Astrocyte (in vitro differentiated cells and primary cell): ENCODE results near the gene MAPK9.

Experiments
- EZH2 ChIP-seq: IDR thresholded peaks from 2 replicates; pipeline ENCODE4 v1.6.1; 2012; ENCODE audit warnings: mild to moderate bottlenecking, low read length, inconsistent platforms; ENCODE audit not compliant: insufficient read depth
- TF ChIP-seq, protein P1 (sequence below): IDR thresholded peaks from 2 replicates; pipeline ENCODE4 v1.5.1; 2011; ENCODE audit warnings: low read depth, mild to moderate bottlenecking, inconsistent platforms, low read length, moderate library complexity; ENCODE audit not compliant: insufficient read depth

DNA sequence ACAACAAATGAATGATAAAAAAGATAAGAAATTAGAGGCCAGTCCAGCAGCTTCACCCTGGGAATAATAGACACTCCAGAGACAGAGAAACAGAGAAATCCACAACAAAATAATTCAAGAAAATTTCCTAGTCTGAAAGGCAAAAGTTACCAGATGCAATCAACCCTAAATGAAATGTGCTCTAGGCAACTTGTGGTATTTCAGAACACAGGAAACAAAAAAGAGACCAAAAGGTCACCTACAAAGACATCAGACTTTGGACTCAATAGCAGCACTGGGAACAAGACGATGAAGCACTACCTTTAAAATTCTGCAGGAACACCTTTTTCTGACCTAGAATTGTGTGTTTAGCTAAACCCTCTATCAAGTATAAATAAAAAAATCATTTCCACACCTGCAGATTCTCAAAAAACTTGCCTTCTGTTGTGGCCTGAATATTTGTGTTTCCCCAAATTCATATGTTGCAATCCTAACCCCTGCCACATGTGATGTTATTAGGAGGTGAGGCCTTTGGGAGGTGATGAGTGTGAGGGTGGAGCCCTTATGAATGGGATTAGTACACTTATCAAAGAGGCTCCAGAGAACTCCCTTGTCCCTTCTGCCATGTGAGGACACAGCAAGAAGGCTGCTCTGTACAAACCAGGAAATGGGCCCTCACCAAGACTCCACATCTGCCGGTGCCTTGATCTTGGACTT is 5.9 kb upstream of the MAPK9 start:
- TF ChIP-seq, protein P1, sequence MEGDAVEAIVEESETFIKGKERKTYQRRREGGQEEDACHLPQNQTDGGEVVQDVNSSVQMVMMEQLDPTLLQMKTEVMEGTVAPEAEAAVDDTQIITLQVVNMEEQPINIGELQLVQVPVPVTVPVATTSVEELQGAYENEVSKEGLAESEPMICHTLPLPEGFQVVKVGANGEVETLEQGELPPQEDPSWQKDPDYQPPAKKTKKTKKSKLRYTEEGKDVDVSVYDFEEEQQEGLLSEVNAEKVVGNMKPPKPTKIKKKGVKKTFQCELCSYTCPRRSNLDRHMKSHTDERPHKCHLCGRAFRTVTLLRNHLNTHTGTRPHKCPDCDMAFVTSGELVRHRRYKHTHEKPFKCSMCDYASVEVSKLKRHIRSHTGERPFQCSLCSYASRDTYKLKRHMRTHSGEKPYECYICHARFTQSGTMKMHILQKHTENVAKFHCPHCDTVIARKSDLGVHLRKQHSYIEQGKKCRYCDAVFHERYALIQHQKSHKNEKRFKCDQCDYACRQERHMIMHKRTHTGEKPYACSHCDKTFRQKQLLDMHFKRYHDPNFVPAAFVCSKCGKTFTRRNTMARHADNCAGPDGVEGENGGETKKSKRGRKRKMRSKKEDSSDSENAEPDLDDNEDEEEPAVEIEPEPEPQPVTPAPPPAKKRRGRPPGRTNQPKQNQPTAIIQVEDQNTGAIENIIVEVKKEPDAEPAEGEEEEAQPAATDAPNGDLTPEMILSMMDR: no peak
- no peak for TF ChIP-seq EZH2
